Measurements from ENCODE around the gene RAB11B. TPM values are rescaled to one million over a fixed set of nuclear protein-coding genes. Genes with fewer than 3 reads are reported as not detected.
A peak's percentile ranks its signal among the peaks of the same experiment; 100 is the strongest.
"Not testable (repeated sequence)": the region's sequence is repeated elsewhere in the genome, so short reads cannot be mapped to it uniquely, and the experiment has no call there.

Gene RAB11B
- total RNA-seq, 1 donor from 2014 or later = 135 TPM

GRCh38 chr19:8413629-8413995 lies 23.5 kb downstream of the RAB11B start:
- H3K36me3 Mint-ChIP-seq (ENCODE audit: low read depth) = no peaks in the 10 kb centered on the region
- H3K4me3 Mint-ChIP-seq = peak overlapping the region; percentile 74
- H3K4me1 Mint-ChIP-seq = peaks cover 8% of the 10 kb centered on the region
- TF ChIP-seq, protein P1, sequence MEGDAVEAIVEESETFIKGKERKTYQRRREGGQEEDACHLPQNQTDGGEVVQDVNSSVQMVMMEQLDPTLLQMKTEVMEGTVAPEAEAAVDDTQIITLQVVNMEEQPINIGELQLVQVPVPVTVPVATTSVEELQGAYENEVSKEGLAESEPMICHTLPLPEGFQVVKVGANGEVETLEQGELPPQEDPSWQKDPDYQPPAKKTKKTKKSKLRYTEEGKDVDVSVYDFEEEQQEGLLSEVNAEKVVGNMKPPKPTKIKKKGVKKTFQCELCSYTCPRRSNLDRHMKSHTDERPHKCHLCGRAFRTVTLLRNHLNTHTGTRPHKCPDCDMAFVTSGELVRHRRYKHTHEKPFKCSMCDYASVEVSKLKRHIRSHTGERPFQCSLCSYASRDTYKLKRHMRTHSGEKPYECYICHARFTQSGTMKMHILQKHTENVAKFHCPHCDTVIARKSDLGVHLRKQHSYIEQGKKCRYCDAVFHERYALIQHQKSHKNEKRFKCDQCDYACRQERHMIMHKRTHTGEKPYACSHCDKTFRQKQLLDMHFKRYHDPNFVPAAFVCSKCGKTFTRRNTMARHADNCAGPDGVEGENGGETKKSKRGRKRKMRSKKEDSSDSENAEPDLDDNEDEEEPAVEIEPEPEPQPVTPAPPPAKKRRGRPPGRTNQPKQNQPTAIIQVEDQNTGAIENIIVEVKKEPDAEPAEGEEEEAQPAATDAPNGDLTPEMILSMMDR (conservative IDR thresholded peaks at IDR 0.05) = no peak
- H3K9me3 Mint-ChIP-seq = no peaks in the 10 kb centered on the region
- DNase-seq (ENCODE audit: low read depth, low spot score) = no peak
- H3K27ac Mint-ChIP-seq (ENCODE audit: unreplicated experiment) = no peak overlapping the region
- H3K27me3 Mint-ChIP-seq (ENCODE audit: low read depth) = no peaks in the 10 kb centered on the region

DNA sequence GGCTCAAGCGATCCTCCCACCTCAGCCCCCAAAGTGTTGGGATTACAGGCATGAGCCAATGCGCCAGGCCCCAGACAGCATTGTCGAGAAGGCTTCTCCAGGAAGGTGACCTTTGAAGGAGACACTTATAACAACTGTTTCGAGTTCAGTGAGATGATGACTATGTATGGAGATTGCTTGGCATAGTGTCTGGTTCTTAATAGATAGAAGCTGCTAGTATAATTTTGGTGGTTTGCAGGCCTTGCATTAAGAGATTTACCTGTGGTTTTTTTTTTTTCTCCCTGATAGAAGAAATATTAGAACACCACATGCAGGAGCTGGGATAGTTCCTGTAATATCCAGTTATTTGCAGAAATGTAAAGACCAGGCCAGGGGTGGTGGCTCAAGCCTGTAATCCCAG lies 26.6 kb downstream of the RAB11B start:
- TF ChIP-seq, protein P1 (conservative IDR thresholded peaks at IDR 0.05) = no peak
- H3K9me3 Mint-ChIP-seq = no peaks in the 10 kb centered on the region
- peaks cover 8% of the 10 kb centered on the region for H3K4me1 Mint-ChIP-seq
- H3K27me3 Mint-ChIP-seq (ENCODE audit: low read depth) = no peaks in the 10 kb centered on the region
- H3K36me3 Mint-ChIP-seq (ENCODE audit: low read depth) = no peaks in the 10 kb centered on the region
- no peak for DNase-seq (ENCODE audit: low read depth, low spot score)
- no peak overlapping the region for H3K27ac Mint-ChIP-seq (ENCODE audit: unreplicated experiment)
- H3K4me3 Mint-ChIP-seq = no peak overlapping the region

GRCh38 chr19:8421484-8422461 lies 31.6 kb downstream of the RAB11B start:
- no peaks in the 10 kb centered on the region for H3K9me3 Mint-ChIP-seq
- TF ChIP-seq, protein P1 (conservative IDR thresholded peaks at IDR 0.05) = no peak
- no peak overlapping the region for H3K27ac Mint-ChIP-seq (ENCODE audit: unreplicated experiment)
- DNase-seq (ENCODE audit: low read depth, low spot score) = no peak
- no peaks in the 10 kb centered on the region for H3K27me3 Mint-ChIP-seq (ENCODE audit: low read depth)
- no peak overlapping the region for H3K4me3 Mint-ChIP-seq
- H3K4me1 Mint-ChIP-seq = peaks cover 15% of the 10 kb centered on the region
- no peaks in the 10 kb centered on the region for H3K36me3 Mint-ChIP-seq (ENCODE audit: low read depth)

DNA sequence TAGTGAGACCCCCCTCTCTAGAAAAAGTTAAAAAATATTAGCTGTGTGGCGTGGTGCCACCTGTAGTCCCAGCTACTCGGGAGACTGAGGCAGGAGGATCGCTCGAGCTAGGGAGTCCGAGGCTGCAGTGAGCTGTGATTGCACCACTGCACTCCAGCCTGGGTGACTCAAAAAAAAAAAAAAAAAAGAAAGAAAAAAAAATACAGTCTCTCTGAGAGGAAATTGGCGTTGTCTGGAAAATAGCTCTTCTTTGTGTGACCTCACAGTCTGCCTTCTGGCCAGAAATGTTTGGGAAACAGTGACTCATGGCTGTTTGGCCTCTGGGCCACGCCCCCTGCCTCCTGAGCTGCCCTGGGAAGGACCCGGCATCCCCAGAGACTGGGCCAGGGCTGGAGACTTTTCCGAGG lies 33.7 kb downstream of the RAB11B start:
- Mint-ChIP-seq H3K4me1 (peaks cover 15% of the 10 kb centered on the region), H3K9me3 (no peaks in the 10 kb centered on the region), H3K27ac (ENCODE audit: unreplicated experiment) (peak overlapping the region; percentile 88), H3K27me3 (ENCODE audit: low read depth) (no peaks in the 10 kb centered on the region), H3K36me3 (ENCODE audit: low read depth) (no peaks in the 10 kb centered on the region), H3K4me3 (peak overlapping the region; percentile 41)
- TF ChIP-seq, protein P1 (conservative IDR thresholded peaks at IDR 0.05) = no peak
- DNase-seq (ENCODE audit: low read depth, low spot score) = peak; percentile 42

DNA sequence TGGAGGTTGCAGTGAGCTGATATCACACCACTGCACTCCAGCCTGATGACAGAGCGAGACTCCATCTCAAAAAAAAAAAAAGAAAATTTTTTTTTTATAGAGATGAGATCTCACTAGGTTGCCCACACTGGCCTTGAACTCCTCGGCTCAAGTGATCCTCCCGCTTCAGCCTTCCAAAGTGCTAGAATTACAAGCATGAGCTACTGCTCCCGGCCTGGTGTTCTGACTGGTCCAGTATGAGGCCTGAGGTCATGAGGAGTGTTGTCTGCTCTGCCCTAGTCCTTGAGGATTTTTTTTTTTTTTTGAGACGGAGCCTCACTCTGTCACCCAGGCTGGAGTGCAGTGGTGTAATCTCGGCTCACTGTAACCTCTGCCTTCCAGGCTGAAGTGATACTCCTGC lies 35.2 kb downstream of the RAB11B start:
- H3K4me1 Mint-ChIP-seq = peaks cover 15% of the 10 kb centered on the region
- H3K36me3 Mint-ChIP-seq (ENCODE audit: low read depth); H3K4me3 Mint-ChIP-seq; H3K27me3 Mint-ChIP-seq (ENCODE audit: low read depth); H3K27ac Mint-ChIP-seq (ENCODE audit: unreplicated experiment); DNase-seq (ENCODE audit: low read depth, low spot score); H3K9me3 Mint-ChIP-seq: not testable (repeated sequence)

DNA sequence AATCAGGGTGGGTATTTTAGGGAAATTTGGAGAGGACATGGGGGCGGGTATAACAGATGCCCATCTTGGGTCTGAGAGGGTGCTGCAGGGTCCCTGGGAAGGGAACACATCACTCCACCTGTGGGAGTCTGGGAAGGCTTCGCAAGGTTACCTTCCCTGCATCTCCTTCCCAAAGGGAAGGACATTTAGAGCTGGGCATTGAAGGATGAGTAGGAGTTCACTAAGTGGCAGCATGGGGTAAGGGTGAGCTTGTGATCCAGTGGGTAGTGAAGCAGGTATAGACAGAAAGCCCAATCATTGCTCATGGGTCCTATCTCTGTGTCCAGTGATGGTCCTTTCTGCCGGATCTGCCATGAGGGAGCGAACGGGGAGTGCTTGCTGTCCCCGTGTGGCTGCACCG lies 36.1 kb downstream of the RAB11B start:
- Mint-ChIP-seq H3K4me1 (peaks cover 15% of the 10 kb centered on the region), H3K27me3 (ENCODE audit: low read depth) (no peaks in the 10 kb centered on the region), H3K27ac (ENCODE audit: unreplicated experiment) (peak overlapping the region; percentile 88), H3K9me3 (no peaks in the 10 kb centered on the region), H3K36me3 (ENCODE audit: low read depth) (no peaks in the 10 kb centered on the region), H3K4me3 (no peak overlapping the region)
- DNase-seq (ENCODE audit: low read depth, low spot score) = no peak
- TF ChIP-seq, protein P1 (conservative IDR thresholded peaks at IDR 0.05) = no peak

All from neural crest cell (in vitro differentiated cells).